GM19467 (cell line): ENCODE measurements around the gene GTF2IRD1.
"Not testable (repeated sequence)": the region's sequence is repeated elsewhere in the genome, so short reads cannot be mapped to it uniquely, and the experiment has no call there.

ENCODE experiments used
- ATAC-seq: cut with Tn5 transposase; IDR thresholded peaks from one replicate; pipeline ENCODE4 v1.9.1; 2021; ENCODE audit warnings: mild to moderate bottlenecking, moderate library complexity; ENCODE audit not compliant: unreplicated experiment

Gene GTF2IRD1

DNA sequence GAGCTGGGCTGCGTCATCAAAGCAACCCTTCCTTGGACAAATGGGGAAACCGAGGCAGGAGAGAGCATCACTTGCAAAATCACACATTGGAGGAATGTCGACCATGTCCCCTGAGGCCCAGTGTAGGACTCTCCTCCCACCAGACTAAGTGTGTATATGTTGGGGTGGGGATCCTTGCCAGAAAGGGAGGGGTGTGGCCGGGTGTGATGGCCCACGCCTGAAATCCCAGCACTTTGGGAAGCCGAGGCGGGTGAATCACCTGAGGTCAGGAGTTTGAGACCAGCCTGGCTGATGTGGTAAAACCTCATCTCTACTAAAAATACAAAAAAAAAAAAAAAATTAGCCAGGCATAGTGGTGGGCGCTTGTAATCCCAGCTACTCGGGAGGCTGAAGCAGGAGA lies 23.3 kb upstream of the GTF2IRD1 start:
- ATAC-seq: not testable (repeated sequence)

DNA sequence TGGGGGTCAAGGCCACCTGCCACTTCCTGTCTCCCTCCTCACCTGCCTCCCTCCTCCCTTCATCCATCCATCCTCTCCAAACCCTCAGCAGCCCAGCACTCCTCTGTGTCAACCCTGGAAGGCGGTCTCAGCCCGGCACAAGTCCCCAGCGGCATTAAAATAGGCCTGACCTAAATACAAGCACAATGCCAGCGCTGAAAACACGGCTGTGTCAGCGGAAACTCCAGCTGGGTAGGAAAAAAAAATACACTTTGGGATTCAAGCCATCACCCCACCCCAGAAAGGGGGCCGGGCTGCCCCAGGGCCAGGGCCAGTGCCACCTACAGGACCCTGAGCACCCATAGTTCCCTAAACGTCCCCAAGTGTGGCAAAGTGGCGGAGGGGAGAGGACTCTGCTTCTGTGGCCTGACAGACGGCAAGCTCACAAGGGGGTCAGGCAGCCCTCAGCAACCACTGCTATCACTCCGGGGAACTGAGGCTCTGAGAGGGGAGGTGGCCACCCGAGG lies 22.7 kb upstream of the GTF2IRD1 start:
- no peak for ATAC-seq

DNA sequence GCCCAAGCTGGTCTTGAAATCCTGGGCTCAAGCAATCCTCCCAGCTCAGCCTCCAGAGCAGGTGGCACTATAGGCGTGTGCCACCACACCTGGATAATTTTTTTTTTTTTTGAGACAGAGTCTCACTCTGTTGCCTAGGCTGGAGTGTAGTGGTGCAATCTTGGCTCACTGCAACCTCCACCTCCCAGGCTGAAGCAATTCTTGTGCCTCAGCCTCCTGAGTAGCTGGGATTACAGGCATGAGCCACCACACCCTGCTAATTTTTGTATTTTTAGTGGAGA lies 16.5 kb upstream of the GTF2IRD1 start:
- ATAC-seq: not testable (repeated sequence)

DNA sequence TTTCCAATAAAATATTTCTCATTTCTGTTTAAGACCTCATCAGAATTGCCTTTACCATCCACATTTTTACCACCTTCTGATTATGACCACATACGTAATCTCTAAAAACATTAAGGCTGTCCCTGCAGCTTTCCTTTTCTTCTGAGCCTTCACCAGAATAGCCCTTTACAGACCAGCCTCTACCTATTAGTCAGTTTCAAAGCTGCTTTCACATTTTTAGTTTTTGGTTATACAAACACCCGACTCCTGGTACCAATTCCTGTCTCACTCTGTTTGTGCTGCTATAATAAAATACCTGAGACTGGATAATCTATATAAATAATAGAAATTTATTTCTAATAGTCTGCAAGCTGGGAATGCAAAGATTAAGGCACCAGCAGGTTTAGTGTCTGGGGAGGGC lies 15.4 kb upstream of the GTF2IRD1 start:
- no peak for ATAC-seq

DNA sequence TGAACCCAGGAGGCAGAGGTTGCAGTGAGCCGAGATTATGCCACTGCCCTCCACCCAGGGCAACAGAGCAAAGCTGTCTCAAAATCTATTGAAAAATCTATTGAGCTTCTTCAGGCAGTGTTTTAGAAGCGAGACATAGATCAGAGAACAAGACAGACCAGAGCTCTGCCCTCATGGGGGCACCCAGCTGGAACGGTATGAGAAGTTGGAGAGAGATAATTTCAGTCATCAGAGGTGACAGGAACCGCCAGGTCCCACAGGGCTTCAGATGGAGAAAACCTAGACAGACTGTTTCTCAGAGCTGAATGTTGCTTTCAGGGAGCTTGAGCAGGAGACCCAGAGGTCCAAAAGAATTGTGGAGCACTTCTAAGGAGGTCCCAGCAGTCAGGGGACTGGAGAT lies 14.2 kb upstream of the GTF2IRD1 start:
- no peak for ATAC-seq

DNA sequence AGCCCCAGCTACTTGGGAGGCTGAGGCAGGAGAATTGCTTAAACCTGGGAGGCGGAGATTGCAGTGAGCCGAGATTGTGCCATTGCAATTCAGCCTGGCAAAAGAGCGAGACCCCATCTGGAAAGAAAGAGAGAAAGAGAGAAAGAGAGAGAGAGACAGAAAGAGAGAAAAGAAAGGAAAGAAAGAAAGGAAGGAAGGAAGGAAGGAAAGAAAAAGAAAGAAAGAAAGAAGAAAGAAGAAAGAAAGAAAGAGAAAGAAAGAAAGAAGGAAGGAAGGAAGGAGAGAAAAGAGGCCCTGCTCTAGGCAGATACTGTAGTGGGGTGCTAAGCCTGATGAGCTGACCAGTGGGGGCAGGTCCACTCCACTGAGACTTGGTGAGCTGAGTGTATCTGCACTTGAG lies 13.6 kb upstream of the GTF2IRD1 start:
- ATAC-seq: not testable (repeated sequence)

DNA sequence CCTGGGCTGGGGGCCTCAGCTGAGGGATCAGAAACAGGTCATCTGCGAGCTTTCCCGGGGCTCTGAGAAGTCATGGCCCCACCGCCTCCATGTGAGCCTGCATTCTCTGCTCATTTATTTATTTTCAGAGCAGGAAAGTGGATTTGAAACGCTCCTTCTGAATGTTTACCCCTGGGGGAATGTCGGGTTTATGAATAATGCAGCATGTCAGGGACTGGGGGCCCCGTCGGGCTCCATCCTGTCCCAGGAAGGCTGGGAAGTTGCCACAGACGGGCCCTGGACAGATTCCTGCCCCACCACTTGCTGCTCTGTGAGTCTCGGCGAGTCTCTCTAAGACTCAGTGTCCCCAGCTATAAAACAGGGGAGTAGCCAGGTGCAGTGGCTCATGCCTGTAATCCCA lies 11.9 kb upstream of the GTF2IRD1 start:
- no peak for ATAC-seq

DNA sequence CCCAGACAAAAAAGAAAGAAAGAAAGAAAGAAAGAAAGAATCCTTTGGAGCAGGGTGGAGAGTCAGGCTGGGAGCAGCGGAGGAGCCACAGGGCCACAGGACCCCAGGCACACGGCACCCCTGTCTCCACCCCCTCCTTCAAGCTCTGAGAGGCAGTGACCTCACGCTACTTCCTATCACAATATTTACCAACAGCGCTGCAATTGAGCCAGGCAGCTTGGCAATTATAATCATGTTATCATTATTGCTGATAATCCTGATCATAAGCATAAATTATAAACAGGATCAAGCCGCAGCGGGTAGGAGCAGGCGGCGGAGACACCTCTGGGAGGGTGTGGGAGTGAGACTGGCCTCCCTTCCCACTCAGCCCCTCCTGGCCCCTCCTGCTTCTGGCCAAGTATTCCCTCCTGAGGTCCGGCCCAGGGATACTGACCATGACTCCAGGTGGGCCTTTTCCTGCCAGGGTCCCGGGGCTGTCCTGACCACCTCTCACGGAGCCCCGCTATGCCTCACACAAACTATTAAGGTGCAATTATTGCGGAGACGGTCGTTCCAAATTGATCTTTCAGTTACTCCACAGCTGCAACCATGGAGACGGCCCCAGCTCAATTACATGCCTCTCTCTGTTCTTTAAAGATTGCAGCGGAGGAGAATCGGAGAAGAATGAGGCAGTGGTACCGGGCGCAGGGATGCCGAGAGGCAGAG lies 10.0 kb upstream of the GTF2IRD1 start:
- no peak for ATAC-seq

DNA sequence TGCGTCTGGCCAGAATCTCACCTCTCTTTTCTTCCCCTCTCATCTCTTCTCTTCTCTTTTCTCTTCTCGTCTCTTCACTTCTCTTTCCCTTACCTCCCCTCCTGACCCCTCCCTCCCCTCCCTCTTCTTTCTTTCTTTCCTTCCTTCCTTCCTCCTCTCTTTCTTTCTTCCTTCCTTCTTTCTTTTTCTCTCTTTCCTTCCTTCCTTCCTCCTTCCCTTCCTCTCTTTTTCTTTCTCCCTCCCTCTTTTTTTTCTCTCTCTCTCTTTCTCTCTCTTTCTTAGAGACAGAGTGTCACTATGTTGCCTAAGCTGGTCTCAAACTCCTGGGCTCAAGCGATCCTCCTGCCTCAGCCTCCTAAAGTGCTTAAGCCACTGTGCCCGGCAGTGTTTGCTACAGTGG lies 4.6 kb upstream of the GTF2IRD1 start:
- no peak for ATAC-seq

DNA sequence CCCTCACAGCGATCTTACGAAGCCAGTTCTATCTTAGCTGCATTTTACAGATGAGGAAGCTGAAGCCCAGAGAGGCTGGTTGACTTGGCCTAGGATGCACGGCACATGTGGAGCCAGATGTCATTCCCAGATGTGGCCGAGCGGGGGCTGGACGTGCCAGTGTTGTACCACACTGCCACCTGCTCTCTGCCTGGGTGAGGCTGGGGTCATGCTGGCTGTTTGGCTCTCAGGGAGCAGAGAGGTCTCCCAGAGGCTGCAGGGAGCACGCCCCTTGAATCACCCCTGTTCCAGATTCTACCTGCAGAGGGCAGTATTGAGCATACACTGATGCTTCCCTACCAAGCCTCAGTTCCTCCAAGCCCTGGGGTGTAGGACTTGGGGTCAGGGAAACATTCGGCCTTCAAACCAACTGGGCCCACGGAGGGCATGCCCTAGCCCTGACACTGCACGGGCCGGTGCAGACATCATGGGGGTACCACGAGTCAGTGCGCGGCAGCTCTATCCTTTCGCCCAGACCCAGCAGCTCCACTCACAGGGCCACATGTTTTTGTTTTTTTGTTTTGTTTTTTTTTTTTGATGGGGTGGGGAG lies 3.8 kb upstream of the GTF2IRD1 start:
- no peak for ATAC-seq

DNA sequence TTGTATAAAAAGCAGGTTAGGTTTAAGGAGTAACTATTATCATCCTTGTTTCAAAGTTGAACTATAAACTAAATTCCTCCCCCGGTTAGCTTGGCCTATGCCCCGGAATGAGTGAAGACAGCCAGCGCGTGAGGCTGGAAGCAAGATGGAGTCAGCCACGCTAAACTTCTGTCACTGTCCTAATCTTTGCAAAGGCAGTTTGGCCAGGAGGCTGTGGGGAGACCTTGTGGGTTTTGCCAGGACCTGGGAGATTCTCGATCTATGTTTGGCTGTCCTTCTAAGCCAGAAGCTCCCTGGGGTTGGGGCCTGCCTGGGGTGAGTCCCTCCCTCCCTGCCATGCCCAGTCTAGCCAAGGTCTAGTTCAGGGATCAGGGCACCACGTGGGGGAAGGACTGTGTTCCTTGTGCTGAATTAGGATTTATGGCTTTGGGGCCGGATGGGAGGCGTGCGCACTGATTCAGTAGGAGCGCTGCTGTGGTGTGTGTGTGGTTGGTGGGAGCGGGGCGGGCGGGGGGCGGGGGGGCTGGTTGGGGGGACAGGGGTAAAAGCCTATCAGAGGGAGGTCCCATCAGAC lies 871 bp upstream of the GTF2IRD1 start:
- ATAC-seq: no peak

DNA sequence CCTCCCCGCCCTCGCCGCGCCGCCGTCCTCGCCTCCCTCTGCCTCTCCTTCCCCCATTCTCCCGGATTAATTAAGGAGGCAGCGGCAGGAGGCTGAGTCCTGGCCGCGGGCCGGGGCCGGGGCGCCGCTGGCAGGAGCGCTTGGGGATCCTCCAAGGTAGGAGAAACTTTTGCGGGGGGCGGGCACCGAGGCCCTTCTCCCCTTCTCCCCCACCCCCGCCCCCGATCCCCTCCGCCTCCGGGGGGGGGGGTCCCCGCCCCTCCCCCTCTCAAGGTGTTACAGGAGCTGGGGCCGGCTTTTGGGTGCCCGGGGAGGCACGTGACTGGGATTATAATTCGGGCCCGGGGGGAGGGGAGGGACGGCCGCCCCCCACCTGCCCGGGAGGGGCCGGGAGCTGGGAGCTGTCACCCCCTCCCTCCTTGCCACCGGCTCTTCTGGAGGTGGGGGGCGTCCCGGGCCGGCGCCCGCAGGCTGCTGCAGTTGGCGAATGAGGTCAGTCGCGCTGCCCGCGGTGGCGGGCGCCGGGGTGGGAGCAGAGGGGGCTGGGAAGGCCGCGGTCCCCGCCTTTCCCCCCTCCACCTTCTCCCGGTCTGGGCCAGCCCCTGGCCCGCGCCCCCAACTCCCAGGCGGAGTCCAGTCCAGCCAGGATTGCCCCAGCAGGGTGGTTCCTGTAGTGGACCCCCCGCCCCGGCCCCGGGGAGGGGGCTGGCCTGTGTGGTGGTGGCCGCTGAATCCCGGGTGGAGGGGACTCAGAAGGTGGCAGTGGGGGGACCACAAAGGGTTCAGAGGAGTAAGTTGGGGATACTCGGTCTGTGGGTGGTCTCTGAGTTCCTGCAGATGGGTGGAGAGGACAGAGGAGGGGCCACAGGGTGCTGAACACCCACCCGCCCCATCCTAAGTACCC lies 567 bp downstream of the GTF2IRD1 start:
- no peak for ATAC-seq

DNA sequence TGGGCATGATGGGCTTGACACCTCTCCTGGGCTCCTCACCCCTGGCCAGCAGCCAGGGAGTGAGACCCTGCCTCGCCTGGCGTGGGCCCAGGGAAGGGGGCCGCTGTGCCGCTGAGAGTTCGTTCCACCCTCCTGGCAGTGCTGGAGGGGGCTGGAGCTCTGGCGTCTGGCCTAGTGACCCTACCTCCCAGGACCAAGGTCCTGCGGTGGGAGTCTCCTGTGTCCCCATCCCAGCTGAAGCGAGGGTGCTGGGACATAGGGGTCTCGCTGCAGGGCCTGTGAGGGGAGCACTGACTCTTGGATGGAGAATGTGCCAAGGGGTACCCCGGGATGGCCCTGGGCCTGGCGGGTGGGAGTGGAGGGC lies 1.2 kb downstream of the GTF2IRD1 start:
- no peak for ATAC-seq

DNA sequence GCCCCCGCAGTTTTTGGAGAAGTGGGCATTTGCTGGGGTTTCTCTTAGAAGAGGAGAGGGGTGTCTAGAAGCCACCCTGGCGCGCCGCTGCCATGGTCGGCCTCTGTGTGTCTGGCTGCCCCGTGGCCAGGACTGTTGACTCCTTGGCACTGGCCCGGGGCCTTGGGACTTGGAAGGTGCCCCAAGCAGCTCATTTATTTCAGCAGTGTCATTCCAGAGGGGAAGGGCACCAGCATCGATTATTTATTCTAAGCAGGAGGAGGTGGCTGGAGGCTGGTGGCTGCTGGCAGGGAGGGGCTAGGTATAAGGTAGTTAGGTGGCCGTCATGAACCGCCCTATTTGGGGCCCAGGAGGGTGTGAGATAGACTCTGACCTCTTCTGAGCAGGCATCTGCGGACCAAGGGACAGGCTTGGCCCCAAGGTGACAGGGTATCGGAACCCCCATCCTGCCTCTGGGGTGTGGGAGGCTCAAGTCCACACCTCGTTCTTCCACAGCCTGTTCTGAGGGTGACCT lies 1.6 kb downstream of the GTF2IRD1 start:
- ATAC-seq: no peak

DNA sequence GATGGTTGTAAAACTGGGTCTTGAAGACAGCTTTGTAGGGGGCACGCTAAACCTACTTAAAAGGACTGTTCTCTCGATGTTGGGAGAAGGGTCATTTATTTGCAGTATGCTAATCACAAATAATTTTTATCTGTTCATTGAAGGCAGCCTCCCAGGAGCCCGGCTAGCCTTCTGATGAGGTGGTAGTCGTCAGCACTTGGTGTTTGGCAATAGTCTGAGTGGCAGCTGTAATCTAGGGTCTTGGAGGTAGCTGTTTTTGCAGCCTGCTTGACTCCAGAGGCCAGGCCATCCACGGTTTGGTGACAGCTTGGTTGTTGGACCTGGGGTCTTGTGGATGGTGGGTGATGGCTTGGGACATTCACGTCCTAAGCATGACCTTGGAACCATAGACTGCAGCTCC lies 2.2 kb downstream of the GTF2IRD1 start:
- no peak for ATAC-seq

DNA sequence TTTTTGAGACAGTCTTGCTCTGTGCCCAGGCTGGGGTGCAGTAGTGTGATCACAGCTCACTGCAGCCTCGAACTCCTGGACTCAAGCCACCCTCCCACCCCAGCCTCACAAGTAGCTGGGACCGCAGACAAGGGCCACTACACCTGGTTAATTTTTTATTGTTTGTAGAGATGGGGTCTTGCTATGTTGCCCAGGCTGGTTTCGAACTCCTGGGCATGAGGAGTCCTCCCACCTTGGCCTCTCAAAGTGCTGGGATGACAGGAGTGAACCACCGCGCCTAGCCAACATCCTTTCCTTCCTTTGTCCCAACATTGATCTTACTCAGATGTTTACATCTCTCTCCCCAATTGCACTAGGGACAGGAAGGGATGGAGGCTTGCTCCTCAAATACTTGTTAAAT lies 3.3 kb downstream of the GTF2IRD1 start:
- no peak for ATAC-seq

DNA sequence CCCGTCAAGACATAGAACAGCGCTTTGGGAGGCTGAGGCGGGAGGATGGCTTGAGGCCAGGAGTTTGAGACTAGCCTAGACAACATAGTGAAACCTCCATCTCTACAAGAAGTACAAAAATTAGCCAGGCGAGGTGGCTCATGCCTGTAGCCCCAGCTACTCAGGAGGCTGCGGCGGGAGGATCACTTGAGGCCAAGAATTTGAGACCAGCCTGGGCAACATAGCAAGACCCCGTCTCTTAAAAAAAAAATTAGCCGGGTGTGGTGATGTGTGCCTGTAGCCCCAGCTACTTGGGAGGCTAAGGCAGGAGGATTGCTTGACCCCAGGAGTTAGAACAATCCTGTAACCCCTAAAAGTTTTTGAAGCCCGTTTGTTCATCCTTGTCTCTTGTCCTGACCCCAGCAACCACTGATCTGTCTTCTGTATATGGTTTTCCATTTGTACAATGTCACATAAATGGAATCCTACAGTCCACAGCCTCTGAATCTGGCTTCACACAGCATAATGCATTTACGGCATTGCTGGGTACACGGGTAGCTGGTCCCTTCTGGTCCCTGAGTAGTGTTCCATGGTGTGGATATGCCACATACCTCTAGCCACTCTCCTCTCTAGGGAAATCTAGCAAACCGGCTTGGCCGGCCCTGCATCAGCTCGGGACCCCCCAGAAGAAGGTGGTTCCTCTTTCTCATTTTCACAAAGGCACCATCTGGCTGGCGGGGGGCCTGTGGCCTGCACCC lies 8.4 kb downstream of the GTF2IRD1 start:
- no peak for ATAC-seq

DNA sequence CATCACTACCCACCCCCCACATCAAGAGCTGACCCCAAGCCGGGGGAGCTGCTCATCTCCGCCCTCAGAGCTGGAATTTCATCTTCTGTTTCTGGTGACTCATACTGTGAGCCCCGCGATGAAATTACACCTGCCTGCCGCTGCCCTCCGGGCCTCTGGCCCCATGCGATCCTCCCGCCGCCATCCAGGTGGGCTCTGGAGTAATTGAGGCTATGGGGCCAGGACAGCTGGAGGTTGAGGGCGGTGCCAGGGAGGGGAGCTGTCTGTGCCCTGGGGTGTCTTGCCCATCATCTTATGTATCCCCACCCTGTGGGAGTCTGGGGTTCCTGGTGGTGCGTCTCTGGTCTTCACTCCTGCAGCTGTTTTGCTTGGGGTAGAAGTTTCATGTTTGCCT lies 9.0 kb downstream of the GTF2IRD1 start:
- no peak for ATAC-seq

DNA sequence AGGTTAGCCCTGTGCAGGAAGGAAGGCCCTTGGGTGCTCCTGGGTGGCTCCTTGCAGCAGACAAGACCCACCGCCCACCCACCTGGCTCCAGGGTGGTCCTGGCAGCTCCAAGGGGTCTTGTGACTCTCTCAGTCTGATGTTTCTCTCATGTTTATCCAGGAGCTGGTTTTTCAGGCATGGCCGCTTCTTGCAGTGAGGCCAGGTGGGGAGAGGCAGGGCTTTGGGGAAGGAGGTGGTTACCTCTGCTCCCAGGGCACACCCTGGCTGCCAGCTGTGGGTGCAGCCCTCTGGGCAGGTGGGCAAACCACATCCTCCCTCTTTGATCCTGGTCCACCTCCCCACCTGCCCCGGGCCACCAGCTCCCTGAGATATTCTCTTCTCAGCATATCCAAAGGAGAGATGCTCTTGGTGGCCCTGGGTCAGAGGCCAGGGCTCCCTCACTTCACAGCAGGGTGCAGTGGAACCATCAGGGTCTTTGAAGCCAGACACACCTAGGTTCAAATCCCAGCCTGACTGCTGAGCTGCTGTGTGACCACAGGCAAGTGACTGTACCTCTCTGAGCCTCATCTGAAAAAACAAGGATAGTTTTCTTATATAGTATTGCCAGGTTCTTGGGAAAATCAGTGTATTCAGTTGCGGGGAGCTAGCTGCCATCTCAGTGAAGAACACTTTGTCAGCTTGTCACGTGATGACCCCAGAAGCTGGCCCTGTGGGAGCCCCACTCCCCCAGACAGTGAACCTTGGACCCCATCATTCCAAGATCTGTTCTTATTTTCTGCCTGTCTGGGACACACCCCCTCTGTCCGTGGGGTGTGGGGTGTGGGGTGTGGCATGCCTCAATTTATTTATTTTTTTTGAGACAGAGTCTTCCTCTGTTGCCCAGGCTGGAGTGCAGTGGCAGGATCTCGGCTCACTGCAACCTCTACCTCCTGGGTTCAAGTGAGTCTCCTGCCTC lies 11.5 kb downstream of the GTF2IRD1 start:
- no peak for ATAC-seq
